Measurements from ENCODE around the gene KCNT1. TPM values are rescaled to one million over a fixed set of nuclear protein-coding genes. Genes with fewer than 3 reads are reported as not detected.

The KCNT1 gene
- total and polyA plus RNA-seq, 4 donors = 9.5 to 24.7 (median 16.3) TPM

DNA sequence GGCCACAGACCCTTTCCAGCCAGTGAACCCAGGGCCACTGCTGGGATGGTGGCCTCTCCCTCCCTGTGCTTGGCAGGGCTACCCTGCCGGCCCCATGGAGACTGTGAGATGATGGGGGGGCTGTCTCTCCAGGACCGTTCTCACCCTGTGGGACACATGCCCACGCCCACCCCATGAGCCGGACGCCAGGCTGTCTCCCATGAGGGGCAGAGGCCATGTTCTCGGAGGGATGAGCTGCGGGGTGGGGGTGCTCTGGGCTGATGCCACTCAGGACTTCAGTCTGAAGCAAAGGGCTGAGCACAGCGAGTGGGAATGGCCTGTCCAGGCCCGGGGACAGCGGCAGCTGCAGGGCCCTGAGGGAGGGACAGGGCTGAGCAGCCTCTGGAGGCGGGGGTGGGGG lies 88.9 kb downstream of the KCNT1 start:
- Histone ChIP-seq H3K27me3 (ENCODE audit: control insufficient read depth, insufficient read depth, low read length) (no peaks in the 10 kb centered on the region), H3K36me3 (ENCODE audit: control insufficient read depth, insufficient read depth, low read length) (peaks cover 45% of the 10 kb centered on the region), H3K4me1 (ENCODE audit: control insufficient read depth, insufficient read depth, low read length) (no peaks in the 10 kb centered on the region), H3K4me3 (ENCODE audit: low read depth, low read length) (no peak overlapping the region), H3K27ac (ENCODE audit: low read depth, low read length) (no peak overlapping the region), H3K9me3 (ENCODE audit: control insufficient read depth, insufficient read depth, low read length) (no peaks in the 10 kb centered on the region)
- WGBS (ENCODE audit: insufficient coverage) = 82% methylated on average over 10 of the region's 11 CpGs
- DNase-seq (ENCODE audit: low read depth in 4 of 6, low spot score in 6 of 6) = no peak

DNA sequence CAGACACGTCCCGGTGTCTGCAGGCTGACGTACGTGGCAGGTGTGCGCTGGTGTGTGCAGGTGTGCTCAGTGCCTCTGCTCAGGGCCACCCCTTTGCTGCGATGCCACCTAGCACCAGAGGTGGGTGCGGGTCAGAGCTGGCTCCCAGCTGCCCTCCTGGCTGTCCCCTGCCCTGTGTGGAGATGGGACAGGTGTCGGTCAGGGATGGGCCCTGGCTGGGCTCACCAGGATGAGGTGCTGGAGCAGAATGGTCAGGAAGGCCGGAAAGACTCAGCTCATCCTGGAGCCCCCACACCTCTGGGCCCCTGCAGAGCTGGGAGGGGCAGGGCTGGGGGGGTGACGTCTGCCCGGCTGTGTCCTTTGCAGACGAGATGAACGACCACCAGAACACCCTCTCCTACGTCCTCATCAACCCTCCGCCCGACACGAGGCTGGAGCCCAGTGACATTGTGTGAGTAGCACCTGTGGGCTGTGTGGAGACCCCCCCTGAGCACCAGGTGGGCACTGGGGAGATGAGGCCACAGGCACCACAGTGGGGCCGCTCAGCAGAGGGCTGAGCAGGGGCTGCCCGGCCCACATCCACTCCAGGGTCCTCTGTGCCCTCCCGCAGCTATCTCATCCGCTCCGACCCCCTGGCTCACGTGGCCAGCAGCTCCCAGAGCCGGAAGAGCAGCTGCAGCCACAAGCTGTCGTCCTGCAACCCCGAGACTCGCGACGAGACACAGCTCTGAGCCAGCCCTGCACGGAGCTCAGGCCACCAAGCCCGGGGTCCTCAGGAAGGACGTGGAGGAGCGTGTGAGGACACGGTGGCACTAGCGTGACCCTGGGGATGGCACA lies 89.7 kb downstream of the KCNT1 start:
- no peak for DNase-seq (ENCODE audit: low read depth in 4 of 6, low spot score in 6 of 6)
- no peaks in the 10 kb centered on the region for H3K4me1 ChIP-seq (ENCODE audit: control insufficient read depth, insufficient read depth, low read length)
- H3K27me3 ChIP-seq (ENCODE audit: control insufficient read depth, insufficient read depth, low read length) = no peaks in the 10 kb centered on the region
- H3K4me3 ChIP-seq (ENCODE audit: low read depth, low read length) = no peak overlapping the region
- no peak overlapping the region for H3K27ac ChIP-seq (ENCODE audit: low read depth, low read length)
- WGBS (ENCODE audit: insufficient coverage) = 82% methylated on average over 31 of the region's 35 CpGs
- no peaks in the 10 kb centered on the region for H3K9me3 ChIP-seq (ENCODE audit: control insufficient read depth, insufficient read depth, low read length)
- H3K36me3 ChIP-seq (ENCODE audit: control insufficient read depth, insufficient read depth, low read length) = peaks cover 39% of the 10 kb centered on the region

DNA sequence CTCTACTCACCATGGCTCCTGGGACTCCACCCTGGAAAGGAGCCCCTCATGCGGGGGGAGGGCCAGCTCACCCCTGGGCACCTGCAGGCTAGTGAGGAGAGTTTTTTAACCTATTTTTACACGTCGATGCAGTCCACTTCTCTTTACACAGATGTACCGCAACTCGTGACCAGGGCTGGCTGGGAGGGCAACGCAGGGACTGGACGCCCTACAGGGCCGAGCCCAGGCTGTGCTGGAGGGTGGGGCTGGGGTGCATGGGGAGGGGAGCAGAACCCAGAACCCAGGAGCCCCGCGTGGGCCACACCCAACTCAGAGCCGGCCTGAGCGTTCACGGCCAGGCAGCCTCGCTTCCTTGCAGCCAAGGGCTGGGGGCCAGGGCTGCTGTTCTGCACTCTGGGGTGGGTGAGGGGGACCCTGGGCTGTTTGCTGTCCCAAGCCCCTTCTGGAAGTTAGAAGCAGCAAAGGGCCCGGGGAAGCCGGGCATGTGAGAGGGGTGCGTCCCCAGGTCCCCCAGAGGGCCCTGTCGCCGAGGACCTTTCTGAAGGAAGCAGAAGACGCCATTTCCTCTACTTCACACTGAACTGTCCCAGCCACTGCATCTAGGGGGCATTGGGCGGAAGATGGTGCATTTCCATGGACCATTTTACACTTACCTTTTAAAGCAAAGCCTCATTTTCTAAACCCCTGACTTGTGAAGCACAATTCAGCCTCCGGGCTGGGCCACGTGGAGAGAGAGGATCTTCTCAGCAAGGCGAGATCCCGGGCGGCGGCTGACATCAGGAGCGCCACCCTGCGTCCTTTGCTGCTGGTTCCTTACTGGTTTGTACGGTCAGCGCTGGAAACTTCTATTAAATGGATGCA lies 90.5 kb downstream of the KCNT1 start:
- H3K4me1 ChIP-seq (ENCODE audit: control insufficient read depth, insufficient read depth, low read length) = peaks cover under 1% of the 10 kb centered on the region
- WGBS (ENCODE audit: insufficient coverage) = 89% methylated on average over 28 of the region's 31 CpGs

DNA sequence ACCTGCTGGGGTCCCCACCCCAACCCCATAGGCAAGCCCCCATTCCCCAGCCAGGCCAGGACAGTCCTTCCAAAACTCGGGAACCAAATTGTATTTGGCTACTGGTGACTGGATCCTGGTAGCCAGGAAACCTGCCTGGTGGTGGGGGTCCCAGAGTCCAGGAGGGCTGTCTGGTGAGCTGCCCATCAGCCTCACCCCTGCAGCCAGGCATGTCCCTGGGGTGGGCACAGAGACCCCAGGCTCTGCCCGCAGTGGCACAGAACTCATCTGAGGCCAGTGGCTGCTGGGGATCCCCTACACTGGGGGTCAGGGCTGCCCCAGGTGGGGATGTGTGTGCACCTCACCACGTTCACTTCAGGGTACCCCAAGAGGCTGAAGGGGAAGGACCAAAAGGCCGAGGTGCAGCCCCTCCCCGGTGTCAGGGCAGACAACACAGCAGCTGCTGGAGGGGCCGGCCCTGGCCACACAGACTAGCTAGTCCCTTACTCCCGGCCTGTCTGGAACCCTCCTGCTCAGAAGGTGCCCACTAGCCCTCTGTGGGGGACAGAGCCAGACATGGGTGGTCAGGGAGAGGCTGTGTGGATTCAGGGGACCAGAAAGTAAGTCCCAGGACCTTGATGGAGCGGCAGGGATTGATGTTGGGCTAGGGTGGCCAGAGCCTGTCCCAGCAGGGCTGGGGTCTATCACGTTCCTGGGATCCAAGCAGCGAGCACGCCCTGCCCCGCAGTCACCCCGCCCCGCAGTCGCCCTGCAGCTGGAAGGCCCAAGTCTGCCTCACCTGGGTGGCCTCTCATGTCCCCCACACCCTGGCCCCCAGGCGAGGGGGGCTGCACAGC lies 91.5 kb downstream of the KCNT1 start:
- Histone ChIP-seq H3K36me3 (ENCODE audit: control insufficient read depth, insufficient read depth, low read length) (peaks cover 23% of the 10 kb centered on the region), H3K9me3 (ENCODE audit: control insufficient read depth, insufficient read depth, low read length) (no peaks in the 10 kb centered on the region), H3K27me3 (ENCODE audit: control insufficient read depth, insufficient read depth, low read length) (no peaks in the 10 kb centered on the region), H3K27ac (ENCODE audit: low read depth, low read length) (no peak overlapping the region), H3K4me3 (ENCODE audit: low read depth, low read length) (no peak overlapping the region), H3K4me1 (ENCODE audit: control insufficient read depth, insufficient read depth, low read length) (peaks cover 9% of the 10 kb centered on the region)
- 86% methylated on average over 12 of the region's 16 CpGs for WGBS (ENCODE audit: insufficient coverage)
- DNase-seq (ENCODE audit: low read depth in 4 of 6, low spot score in 6 of 6) = no peak

More for the DNA sequence above, 90.5 kb downstream of the KCNT1 start:
- no peaks in the 10 kb centered on the region for H3K9me3 ChIP-seq (ENCODE audit: control insufficient read depth, insufficient read depth, low read length)
- H3K4me3 ChIP-seq (ENCODE audit: low read depth, low read length) = no peak overlapping the region
- DNase-seq (ENCODE audit: low read depth in 4 of 6, low spot score in 6 of 6) = no peak
- H3K27ac ChIP-seq (ENCODE audit: low read depth, low read length) = no peak overlapping the region
- no peaks in the 10 kb centered on the region for H3K27me3 ChIP-seq (ENCODE audit: control insufficient read depth, insufficient read depth, low read length)
- peaks cover 30% of the 10 kb centered on the region for H3K36me3 ChIP-seq (ENCODE audit: control insufficient read depth, insufficient read depth, low read length)

DNA sequence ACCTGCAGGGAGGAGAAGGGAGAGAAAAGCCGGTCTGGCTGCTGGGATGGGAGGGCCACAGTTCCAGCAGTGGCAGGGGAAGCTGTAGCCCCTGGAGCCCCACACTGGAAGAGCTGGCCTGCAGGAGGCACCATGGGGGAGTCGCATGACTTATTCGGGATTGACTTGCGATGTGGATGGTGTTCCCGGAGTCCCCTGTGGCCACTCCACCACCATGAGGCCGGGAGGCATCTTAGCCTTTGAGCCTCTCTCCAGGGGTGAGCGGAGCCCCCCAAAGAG lies 92.0 kb downstream of the KCNT1 start:
- H3K4me1 ChIP-seq (ENCODE audit: control insufficient read depth, insufficient read depth, low read length) = peaks cover 9% of the 10 kb centered on the region
- no peak overlapping the region for H3K4me3 ChIP-seq (ENCODE audit: low read depth, low read length)
- H3K9me3 ChIP-seq (ENCODE audit: control insufficient read depth, insufficient read depth, low read length) = no peaks in the 10 kb centered on the region
- H3K27me3 ChIP-seq (ENCODE audit: control insufficient read depth, insufficient read depth, low read length) = no peaks in the 10 kb centered on the region
- H3K27ac ChIP-seq (ENCODE audit: low read depth, low read length) = no peak overlapping the region
- WGBS (ENCODE audit: insufficient coverage) = 65% methylated on average over 7 of the region's 7 CpGs
- no peak for DNase-seq (ENCODE audit: low read depth in 4 of 6, low spot score in 6 of 6)
- H3K36me3 ChIP-seq (ENCODE audit: control insufficient read depth, insufficient read depth, low read length) = peaks cover 18% of the 10 kb centered on the region

DNA sequence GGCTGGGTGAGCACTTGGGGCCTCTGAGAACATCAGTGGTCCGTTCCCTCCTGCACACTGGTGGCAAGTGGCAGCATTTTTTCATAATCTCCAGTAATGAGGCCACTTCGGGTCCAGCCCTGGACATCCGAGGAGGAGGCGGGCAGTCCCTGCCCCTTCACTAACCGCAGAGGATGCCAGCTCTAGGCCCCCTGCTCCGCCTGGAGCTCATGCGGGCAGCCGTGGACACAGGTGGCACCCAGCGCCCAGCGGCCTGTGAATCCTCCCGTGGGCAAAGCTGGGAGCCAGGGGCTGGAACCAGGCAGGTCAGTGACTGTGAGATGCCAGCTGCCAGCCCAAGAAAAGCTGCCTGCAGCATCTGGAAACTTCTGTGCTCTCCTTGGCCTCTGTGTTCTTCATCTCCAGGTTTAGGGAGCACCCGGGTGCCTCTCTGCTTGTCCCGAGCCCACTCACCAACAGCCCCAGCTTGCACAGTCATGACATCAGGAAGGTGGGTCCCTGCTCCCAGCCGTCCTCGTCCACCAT lies 92.4 kb downstream of the KCNT1 start:
- Histone ChIP-seq H3K27ac (ENCODE audit: low read depth, low read length) (no peak overlapping the region), H3K4me1 (ENCODE audit: control insufficient read depth, insufficient read depth, low read length) (peaks cover 9% of the 10 kb centered on the region), H3K4me3 (ENCODE audit: low read depth, low read length) (no peak overlapping the region), H3K27me3 (ENCODE audit: control insufficient read depth, insufficient read depth, low read length) (no peaks in the 10 kb centered on the region), H3K36me3 (ENCODE audit: control insufficient read depth, insufficient read depth, low read length) (peaks cover 13% of the 10 kb centered on the region), H3K9me3 (ENCODE audit: control insufficient read depth, insufficient read depth, low read length) (no peaks in the 10 kb centered on the region)
- 90% methylated on average over 13 of the region's 15 CpGs for WGBS (ENCODE audit: insufficient coverage)
- DNase-seq (ENCODE audit: low read depth in 4 of 6, low spot score in 6 of 6) = no peak

DNA sequence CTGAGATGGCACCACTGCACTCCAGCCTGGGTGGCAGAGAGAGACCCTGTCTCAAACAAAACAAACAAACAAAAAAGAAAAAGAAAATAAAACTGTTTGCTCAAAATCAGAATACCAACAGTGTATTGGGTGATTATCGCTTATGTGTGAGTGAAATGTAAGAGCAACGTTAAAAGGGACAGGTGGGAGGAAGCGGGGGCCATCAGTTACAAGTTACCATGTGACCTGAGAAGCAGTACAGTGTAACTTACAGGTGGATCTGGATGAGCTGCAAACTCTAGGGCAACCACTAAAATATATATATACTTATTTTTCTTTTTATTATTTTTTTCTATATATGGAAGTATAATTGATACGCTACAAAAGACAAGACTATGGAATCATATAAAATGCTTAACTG lies 93.4 kb downstream of the KCNT1 start:
- DNase-seq (ENCODE audit: low read depth in 4 of 6, low spot score in 6 of 6) = no peak
- peaks cover 13% of the 10 kb centered on the region for H3K36me3 ChIP-seq (ENCODE audit: control insufficient read depth, insufficient read depth, low read length)
- no peak overlapping the region for H3K27ac ChIP-seq (ENCODE audit: low read depth, low read length)
- H3K9me3 ChIP-seq (ENCODE audit: control insufficient read depth, insufficient read depth, low read length) = no peaks in the 10 kb centered on the region
- H3K4me3 ChIP-seq (ENCODE audit: low read depth, low read length) = no peak overlapping the region
- H3K4me1 ChIP-seq (ENCODE audit: control insufficient read depth, insufficient read depth, low read length) = peaks cover 9% of the 10 kb centered on the region
- H3K27me3 ChIP-seq (ENCODE audit: control insufficient read depth, insufficient read depth, low read length) = no peaks in the 10 kb centered on the region
- 80% methylated on average over 2 of the region's 4 CpGs for WGBS (ENCODE audit: insufficient coverage)

DNA sequence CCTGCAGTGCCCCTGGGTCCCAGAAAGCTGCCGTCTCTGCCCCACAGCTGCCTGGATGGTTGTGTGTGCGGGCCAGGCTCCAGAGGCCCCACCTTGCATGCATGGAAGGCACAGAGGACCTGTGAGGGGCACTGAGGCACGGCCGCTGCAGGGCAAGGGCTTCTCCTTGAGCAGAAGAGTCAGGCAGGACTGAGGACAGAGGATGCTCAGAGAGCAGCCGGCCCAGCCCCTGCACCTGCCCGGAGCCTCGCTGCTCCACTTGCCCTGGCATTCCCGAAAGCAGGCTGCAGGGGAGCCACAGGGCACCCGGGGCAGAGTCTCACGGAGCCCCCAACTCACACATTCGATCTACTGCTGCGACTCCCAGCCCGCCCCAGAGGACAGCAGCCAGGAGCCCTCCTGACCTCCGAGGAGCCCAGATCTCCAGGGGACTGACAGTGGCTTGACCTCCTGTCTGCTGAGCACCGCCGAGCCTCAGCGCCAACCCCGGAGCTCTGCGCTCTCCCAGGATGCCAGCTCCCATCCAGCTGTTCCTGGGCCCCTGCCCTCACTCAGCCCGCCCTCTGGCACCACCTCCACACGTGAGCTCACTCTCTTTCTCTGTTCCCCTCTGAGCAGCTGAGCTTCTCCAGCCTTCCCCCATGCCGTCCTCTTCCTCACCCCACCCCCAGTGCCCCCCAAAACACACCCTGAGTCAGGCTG lies 95.0 kb downstream of the KCNT1 start:
- H3K4me3 ChIP-seq (ENCODE audit: low read depth, low read length) = no peak overlapping the region
- peaks cover 9% of the 10 kb centered on the region for H3K4me1 ChIP-seq (ENCODE audit: control insufficient read depth, insufficient read depth, low read length)
- H3K27me3 ChIP-seq (ENCODE audit: control insufficient read depth, insufficient read depth, low read length) = no peaks in the 10 kb centered on the region
- no peak overlapping the region for H3K27ac ChIP-seq (ENCODE audit: low read depth, low read length)
- H3K36me3 ChIP-seq (ENCODE audit: control insufficient read depth, insufficient read depth, low read length) = peaks cover 10% of the 10 kb centered on the region
- 76% methylated on average over 22 of the region's 22 CpGs for WGBS (ENCODE audit: insufficient coverage)
- DNase-seq (ENCODE audit: low read depth in 4 of 6, low spot score in 6 of 6) = no peak
- H3K9me3 ChIP-seq (ENCODE audit: control insufficient read depth, insufficient read depth, low read length) = no peaks in the 10 kb centered on the region
